Activated CD4-positive, alpha-beta T cell treated with anti-CD3 and anti-CD28 coated beads for 36 hours (primary cell): ENCODE results near the gene PTBP2. TPM values are rescaled to one million over a fixed set of nuclear protein-coding genes. Genes with fewer than 3 reads are reported as not detected.

ENCODE experiments used
- ATAC-seq: fragments of 200-7000 bp; cut with Tn5 transposase; one replicate; pipeline ENCODE4 v1.10.0; 2021; ENCODE audit warnings: mild to moderate bottlenecking, moderate library complexity
- CTCF ChIA-PET: fragments of 350-600 bp; sonication (Branson Sonifier 250); formaldehyde crosslinking; loops from one replicate; lab custom pipeline; 2021; ENCODE audit warnings: antibody characterized with exemption; lab: Charles Lee
- POLR2A ChIA-PET: fragments of 350-600 bp; sonication (Branson Sonifier 250); formaldehyde crosslinking; loops from one replicate; lab custom pipeline; 2021; ENCODE audit warnings: antibody characterized with exemption, inconsistent platforms; lab: Charles Lee
- DNase-seq: peaks from one replicate; pipeline ENCODE4 v3.0.0-alpha.2; 2020
- H3K27ac Mint-ChIP-seq: one replicate; pipeline ENCODE4 v1.8.0; 2021; ENCODE audit warnings: mixed read lengths
- H3K27me3 Mint-ChIP-seq: one replicate; pipeline ENCODE4 v1.8.0; 2021; ENCODE audit warnings: mixed read lengths
- H3K36me3 Mint-ChIP-seq: one replicate; pipeline ENCODE4 v1.8.0; 2021; ENCODE audit warnings: low read depth, mixed read lengths
- H3K4me1 Mint-ChIP-seq: one replicate; pipeline ENCODE4 v1.8.0; 2021; ENCODE audit warnings: mixed read lengths
- H3K4me3 Mint-ChIP-seq: one replicate; pipeline ENCODE4 v1.8.0; 2021; ENCODE audit warnings: mild to moderate bottlenecking, moderate library complexity, mixed read lengths
- H3K9me3 Mint-ChIP-seq: one replicate; pipeline ENCODE4 v1.8.0; 2021; ENCODE audit warnings: low read depth, mixed read lengths
- intact Hi-C, 2 experiments: fragments of 100-400 bp; cut with DNase I in 1 of 2; cut with micrococcal nuclease in 1 of 2; formaldehyde crosslinking; loops; one replicate each; pipeline versions ENCODE4 v1.14.2 to v1.15.1; 2022 to 2024; cut with DNase I, micrococcal nuclease
- total RNA-seq, 2 experiments: library from RNA; stranded (reverse); gene quantifications; one replicate each; pipeline ENCODE4 v1.2.3, GENCODE V29; 2021

PTBP2 gene
- total RNA-seq, 2 experiments from 2014 or later = 13.5 to 14.8 TPM

DNA sequence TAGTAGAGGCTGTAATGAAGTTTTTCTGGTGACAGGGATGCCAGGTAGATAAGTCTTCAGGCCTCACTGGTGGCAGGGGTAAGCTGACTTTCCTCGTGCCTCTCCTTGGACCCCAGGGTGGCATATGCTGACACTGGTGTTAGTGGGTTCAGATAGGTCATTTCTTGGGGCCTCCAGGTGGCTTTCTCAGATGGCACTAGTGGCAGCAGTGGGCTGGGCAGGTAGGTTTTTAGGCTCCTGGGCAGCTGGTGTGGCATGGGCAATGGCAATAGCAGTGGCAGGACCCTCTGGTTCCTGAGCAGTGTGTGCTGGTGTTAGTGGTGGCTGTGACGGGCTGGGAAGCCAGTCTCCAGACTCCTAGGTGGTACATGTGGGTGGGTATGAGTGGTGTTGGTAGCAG lies 140.3 kb downstream of the PTBP2 start:
- Mint-ChIP-seq H3K27me3 (no peaks in the 10 kb centered on the region), H3K27ac (no peak overlapping the region), H3K9me3 (no peaks in the 10 kb centered on the region), H3K4me1 (no peaks in the 10 kb centered on the region), H3K36me3 (no peaks in the 10 kb centered on the region), H3K4me3 (no peak overlapping the region)
- ChIA-PET CTCF (no interaction called here), POLR2A (no interaction called here)
- intact Hi-C loops = no loop called here
- DNase-seq = no peak
- ATAC-seq = no peak

DNA sequence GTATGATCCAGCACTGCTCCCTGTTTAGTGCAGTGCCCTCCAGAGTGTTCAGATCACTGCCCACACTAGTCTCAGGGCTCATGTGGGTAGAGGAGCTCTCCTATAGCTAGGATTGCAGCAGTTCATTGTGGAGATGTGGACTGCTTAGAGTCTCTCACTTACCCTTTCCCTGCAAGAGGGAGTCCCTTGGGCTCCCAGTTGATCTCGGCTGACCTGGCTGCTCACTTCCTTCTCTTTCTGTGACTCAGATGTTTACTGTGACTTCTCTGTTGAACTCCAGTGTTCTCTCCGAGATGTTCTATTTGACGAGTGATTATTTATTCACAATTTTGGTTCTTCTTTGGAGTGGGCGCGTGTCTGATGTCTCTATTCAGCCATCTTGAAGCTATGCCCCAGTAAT lies 141.9 kb downstream of the PTBP2 start:
- DNase-seq (no peak), ATAC-seq (no peak)
- Mint-ChIP-seq H3K27me3 (peaks cover 2% of the 10 kb centered on the region), H3K4me1 (no peaks in the 10 kb centered on the region), H3K9me3 (no peaks in the 10 kb centered on the region), H3K36me3 (no peaks in the 10 kb centered on the region), H3K27ac (no peak overlapping the region), H3K4me3 (no peak overlapping the region)
- CTCF ChIA-PET = no interaction called here
- intact Hi-C loops = no loop called here
- POLR2A ChIA-PET = no interaction called here
